ENCODE data around the gene PALS2. TPM values are rescaled to one million over a fixed set of nuclear protein-coding genes. Genes with fewer than 3 reads are reported as not detected.

The PALS2 gene
- total and polyA plus RNA-seq, 2 of the 13 experiments (the other 11 are each of a cell fraction or from before 2014, with no cell fraction given), result 3.1 to 21.9 TPM

DNA sequence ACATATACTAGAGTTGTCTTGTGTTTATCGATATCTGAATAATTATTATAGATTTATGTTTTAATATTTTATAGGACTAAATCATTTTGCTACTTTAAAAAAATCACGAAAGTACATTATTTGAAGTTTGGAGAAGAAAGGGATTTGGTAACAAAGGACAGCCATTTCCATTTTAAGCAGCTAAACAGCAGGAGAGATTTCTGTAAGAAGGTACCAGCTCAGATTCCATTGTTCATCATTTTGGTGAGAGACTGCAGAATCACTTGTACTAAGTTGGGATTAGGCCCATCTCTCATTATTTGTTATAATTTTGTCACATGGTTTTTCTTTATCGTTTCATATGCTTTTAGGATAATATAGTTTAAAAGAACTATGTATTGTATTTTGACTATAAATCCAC is 46.7 kb downstream of the PALS2 start (continued):
- TF ChIP-seq, protein P1, sequence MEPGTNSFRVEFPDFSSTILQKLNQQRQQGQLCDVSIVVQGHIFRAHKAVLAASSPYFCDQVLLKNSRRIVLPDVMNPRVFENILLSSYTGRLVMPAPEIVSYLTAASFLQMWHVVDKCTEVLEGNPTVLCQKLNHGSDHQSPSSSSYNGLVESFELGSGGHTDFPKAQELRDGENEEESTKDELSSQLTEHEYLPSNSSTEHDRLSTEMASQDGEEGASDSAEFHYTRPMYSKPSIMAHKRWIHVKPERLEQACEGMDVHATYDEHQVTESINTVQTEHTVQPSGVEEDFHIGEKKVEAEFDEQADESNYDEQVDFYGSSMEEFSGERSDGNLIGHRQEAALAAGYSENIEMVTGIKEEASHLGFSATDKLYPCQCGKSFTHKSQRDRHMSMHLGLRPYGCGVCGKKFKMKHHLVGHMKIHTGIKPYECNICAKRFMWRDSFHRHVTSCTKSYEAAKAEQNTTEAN (CRISPR knock-in tag; conservative IDR thresholded peaks at IDR 0.05), result no peak

DNA sequence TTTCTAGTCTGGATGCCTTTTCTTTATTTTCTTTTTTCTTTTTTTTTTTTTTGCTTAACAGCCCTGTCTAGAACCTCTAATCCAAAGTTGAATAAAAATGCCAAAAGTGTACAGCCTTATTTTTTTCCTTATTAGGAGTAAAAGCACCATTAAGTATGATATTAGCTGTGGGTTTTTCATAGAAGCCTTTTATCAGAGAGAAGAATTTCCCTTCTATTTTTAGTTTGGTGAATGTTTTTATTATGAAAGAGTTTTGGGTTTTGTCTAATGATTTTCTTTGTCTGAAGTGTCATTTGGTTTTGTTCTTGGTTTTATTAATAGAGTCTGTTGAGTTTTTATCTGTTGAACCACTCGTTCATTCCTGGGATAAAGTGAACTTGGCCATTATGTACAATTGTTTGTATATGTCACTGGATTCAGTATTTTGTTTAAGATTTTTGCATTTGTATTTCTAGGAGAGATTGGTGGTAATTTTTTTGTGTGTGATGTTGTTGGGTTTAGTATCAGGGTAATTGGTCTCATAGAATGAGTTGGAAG is 49.5 kb downstream of the PALS2 start:
- Histone ChIP-seq H3K9ac (ENCODE audit: insufficient read depth, low read depth, low read length) (no peak overlapping the region), H3K9me3 (ENCODE audit: low read length) (no peaks in the 10 kb centered on the region), H2AFZ (ENCODE audit: low read length) (no peak overlapping the region), H4K20me1 (ENCODE audit: insufficient read depth, low read length) (no peaks in the 10 kb centered on the region), H3K4me3 (replicated peaks in 1 of 3; ENCODE audit: insufficient read depth in 1 of 3, low read depth in 2 of 3, low read length in 3 of 3) (no peak overlapping the region), H3K79me2 (ENCODE audit: insufficient read depth, low read length) (no peaks in the 10 kb centered on the region), H3K4me1 (ENCODE audit: insufficient read depth, low read length) (no peaks in the 10 kb centered on the region), H3K27ac (ENCODE audit: extremely low read length, insufficient read depth, low read length) (no peak overlapping the region), H3K36me3 (replicated peaks in 1 of 2; ENCODE audit: control insufficient read depth in 1 of 2, insufficient read depth in 2 of 2, low read length in 2 of 2) (no peaks in the 10 kb centered on the region; a peak in 1 of 5 replicates), H3K4me2 (ENCODE audit: low read depth, low read length) (no peak overlapping the region), H3K27me3 (ENCODE audit: control insufficient read depth in 1 of 2, insufficient read depth in 2 of 2, low read length in 2 of 2) (no peaks in the 10 kb centered on the region)
- 97% methylated on average over 1 of the region's 1 CpG for WGBS (ENCODE audit: low lambda C conversion rate)
- no TSS peak for BruUV-seq (replicated peaks)
- ChIA-PET POLR2A (no interaction called here), CTCF (ENCODE audit: low intra/inter-chr PET ratio, low total read pairs) (no interaction called here)
- ATAC-seq (no peak), DNase-seq (ENCODE audit: low spot score) (no peak), FAIRE-seq (no peak)
- intact Hi-C loops (cut with micrococcal nuclease; ENCODE audit: unreplicated experiment), result no loop called here
- in situ Hi-C loops (cut with HindIII; ENCODE audit: extremely low pct_ligation_motif_present, low pct_unique_long_range_greater_than_20kb), result no loop called here
- TF ChIP-seq, protein P2, sequence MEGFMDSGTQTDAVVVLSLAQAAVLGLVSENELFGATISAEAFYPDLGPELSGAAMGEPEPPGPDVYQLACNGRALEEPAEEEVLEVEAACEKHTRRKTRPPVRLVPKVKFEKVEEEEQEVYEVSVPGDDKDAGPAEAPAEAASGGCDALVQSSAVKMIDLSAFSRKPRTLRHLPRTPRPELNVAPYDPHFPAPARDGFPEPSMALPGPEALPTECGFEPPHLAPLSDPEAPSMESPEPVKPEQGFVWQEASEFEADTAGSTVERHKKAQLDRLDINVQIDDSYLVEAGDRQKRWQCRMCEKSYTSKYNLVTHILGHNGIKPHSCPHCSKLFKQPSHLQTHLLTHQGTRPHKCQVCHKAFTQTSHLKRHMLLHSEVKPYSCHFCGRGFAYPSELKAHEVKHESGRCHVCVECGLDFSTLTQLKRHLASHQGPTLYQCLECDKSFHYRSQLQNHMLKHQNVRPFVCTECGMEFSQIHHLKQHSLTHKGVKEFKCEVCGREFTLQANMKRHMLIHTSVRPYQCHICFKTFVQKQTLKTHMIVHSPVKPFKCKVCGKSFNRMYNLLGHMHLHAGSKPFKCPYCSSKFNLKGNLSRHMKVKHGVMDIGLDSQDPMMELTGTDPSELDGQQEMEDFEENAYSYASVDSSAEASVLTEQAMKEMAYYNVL (CRISPR knock-in tag; IDR thresholded peaks at IDR 0.05; ENCODE audit: borderline replicate concordance), result no peak
- TF ChIP-seq NKX3-1 (CRISPR knock-in tag; IDR thresholded peaks at IDR 0.05) (no peak), THYN1 (CRISPR knock-in tag; IDR thresholded peaks at IDR 0.05; ENCODE audit: borderline replicate concordance, low read depth) (no peak), ZKSCAN5 (CRISPR knock-in tag; IDR thresholded peaks at IDR 0.05) (no peak), ZNF775 (CRISPR knock-in tag; IDR thresholded peaks at IDR 0.05; ENCODE audit: borderline replicate concordance) (no peak), NR2C2 (CRISPR knock-in tag; IDR thresholded peaks at IDR 0.05; ENCODE audit: borderline replicate concordance) (no peak), ZNF260 (CRISPR knock-in tag; IDR thresholded peaks at IDR 0.05; ENCODE audit: borderline replicate concordance, low read depth) (no peak), ZNF605 (CRISPR knock-in tag; IDR thresholded peaks at IDR 0.05) (no peak), ESRRA (CRISPR knock-in tag; IDR thresholded peaks at IDR 0.05; ENCODE audit: low read depth) (no peak), ZMYM3 (CRISPR knock-in tag; IDR thresholded peaks at IDR 0.05) (no peak), HDAC6 (IDR thresholded peaks at IDR 0.05; ENCODE audit: low read depth, low read length) (no peak)
- TF ChIP-seq, protein P3, sequence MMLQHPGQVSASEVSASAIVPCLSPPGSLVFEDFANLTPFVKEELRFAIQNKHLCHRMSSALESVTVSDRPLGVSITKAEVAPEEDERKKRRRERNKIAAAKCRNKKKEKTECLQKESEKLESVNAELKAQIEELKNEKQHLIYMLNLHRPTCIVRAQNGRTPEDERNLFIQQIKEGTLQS (CRISPR knock-in tag; IDR thresholded peaks at IDR 0.05), result no peak
- TF ChIP-seq, protein P4, sequence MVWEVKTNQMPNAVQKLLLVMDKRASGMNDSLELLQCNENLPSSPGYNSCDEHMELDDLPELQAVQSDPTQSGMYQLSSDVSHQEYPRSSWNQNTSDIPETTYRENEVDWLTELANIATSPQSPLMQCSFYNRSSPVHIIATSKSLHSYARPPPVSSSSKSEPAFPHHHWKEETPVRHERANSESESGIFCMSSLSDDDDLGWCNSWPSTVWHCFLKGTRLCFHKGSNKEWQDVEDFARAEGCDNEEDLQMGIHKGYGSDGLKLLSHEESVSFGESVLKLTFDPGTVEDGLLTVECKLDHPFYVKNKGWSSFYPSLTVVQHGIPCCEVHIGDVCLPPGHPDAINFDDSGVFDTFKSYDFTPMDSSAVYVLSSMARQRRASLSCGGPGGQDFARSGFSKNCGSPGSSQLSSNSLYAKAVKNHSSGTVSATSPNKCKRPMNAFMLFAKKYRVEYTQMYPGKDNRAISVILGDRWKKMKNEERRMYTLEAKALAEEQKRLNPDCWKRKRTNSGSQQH (CRISPR knock-in tag; IDR thresholded peaks at IDR 0.05; ENCODE audit: low read depth), result no peak
- TF ChIP-seq, protein P5, sequence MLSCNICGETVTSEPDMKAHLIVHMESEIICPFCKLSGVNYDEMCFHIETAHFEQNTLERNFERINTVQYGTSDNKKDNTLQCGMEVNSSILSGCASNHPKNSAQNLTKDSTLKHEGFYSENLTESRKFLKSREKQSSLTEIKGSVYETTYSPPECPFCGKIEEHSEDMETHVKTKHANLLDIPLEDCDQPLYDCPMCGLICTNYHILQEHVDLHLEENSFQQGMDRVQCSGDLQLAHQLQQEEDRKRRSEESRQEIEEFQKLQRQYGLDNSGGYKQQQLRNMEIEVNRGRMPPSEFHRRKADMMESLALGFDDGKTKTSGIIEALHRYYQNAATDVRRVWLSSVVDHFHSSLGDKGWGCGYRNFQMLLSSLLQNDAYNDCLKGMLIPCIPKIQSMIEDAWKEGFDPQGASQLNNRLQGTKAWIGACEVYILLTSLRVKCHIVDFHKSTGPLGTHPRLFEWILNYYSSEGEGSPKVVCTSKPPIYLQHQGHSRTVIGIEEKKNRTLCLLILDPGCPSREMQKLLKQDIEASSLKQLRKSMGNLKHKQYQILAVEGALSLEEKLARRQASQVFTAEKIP (CRISPR knock-in tag; IDR thresholded peaks at IDR 0.05; ENCODE audit: borderline replicate concordance), result no peak
